Heart left ventricle (tissue), 16 donors: Measurements from ENCODE around the gene HSPA14. TPM values are rescaled to one million over a fixed set of nuclear protein-coding genes. Genes with fewer than 3 reads are reported as not detected.
"Not testable (repeated sequence)": the region's sequence is repeated elsewhere in the genome, so short reads cannot be mapped to it uniquely, and the experiment has no call there.

Experiments
- ATAC-seq, 4 donors: fragments of 200-7000 bp; cut with Tn5 transposase; one replicate each; pipeline ENCODE4 v1.9.1; 2020 to 2022; ENCODE audit warnings: moderate library complexity in 4 of 4, mild to moderate bottlenecking in 3 of 4, moderate number of reproducible peaks in 1 of 4
- DNase-seq, 5 donors: peaks; one replicate each; pipeline ENCODE4 v3.0.0-alpha.2; 2020
- H3K27ac ChIP-seq, 12 donors: fragments of 200-600 bp; sonication (generic) in 4 of 12; one replicate each; pipeline versions ENCODE4 v1.5.0 to v1.8.0; 2016 to 2022; ENCODE audit warnings: mild to moderate bottlenecking in 2 of 12
- H3K27me3 ChIP-seq, 9 donors: fragments of 200-600 bp; sonication (generic) in 2 of 9; one replicate each; pipeline versions ENCODE4 v1.5.1 to v1.8.0; 2016 to 2022; ENCODE audit warnings: mild to moderate bottlenecking in 3 of 9
- H3K36me3 ChIP-seq, 9 donors: fragments of 200-600 bp; sonication (generic) in 2 of 9; one replicate each; pipeline versions ENCODE4 v1.5.0 to v1.8.0; 2018 to 2022; ENCODE audit warnings: mild to moderate bottlenecking in 2 of 9
- H3K4me1 ChIP-seq, 12 donors: fragments of 200-600 bp; sonication (generic) in 4 of 12; one replicate each; pipeline versions ENCODE4 v1.5.0 to v1.8.0; 2016 to 2022; ENCODE audit warnings: mild to moderate bottlenecking in 3 of 12
- H3K4me3 ChIP-seq, 12 donors: fragments of 200-600 bp; sonication (generic) in 4 of 12; one replicate each; pipeline versions ENCODE4 v1.5.0 to v1.8.0; 2017 to 2022; ENCODE audit warnings: mild to moderate bottlenecking in 9 of 12, moderate library complexity in 4 of 12
- H3K9me3 ChIP-seq, 12 donors: fragments of 200-600 bp; sonication (generic) in 4 of 12; one replicate each; pipeline versions ENCODE4 v1.5.0 to v1.8.0; 2016 to 2022; ENCODE audit warnings: mild to moderate bottlenecking in 1 of 12
- CTCF ChIP-seq, 12 donors: fragments of 200-600 bp; sonication (generic) in 4 of 12; IDR thresholded peaks; one replicate each; pipeline versions ENCODE4 v1.5.0 to v1.8.0; 2018 to 2022; ENCODE audit warnings: antibody characterized with exemption in 12 of 12, mild to moderate bottlenecking in 5 of 12
- POLR2A ChIP-seq, 2 donors: fragments of 450-650 bp; IDR thresholded peaks; one replicate each; pipeline ENCODE4 v1.6.1; 2017; ENCODE audit warnings: antibody characterized with exemption in 2 of 2, mild to moderate bottlenecking in 2 of 2, moderate library complexity in 2 of 2
- WGBS, 4 donors: extraction: QIAGEN DNeasy Blood & Tissue Kit in 2 of 4; methylation state at CpG; one replicate each; pipeline versions ENCODE4 v1.1.5 to v1.1.7; 2013 to 2018; 5-methylcytosine and 5-hydroxymethylcytosine counted together
- intact Hi-C, 10 donors: fragments of 100-400 bp; cut with DNase I; formaldehyde crosslinking; loops; one replicate each; pipeline versions ENCODE4 v1.11.1 to v1.14.2; 2022
- polyA plus RNA-seq, 2 donors: library from polyadenylated mRNA; stranded (reverse); fragments of 200-250 nt; gene quantifications; one replicate each; pipeline ENCODE4 v1.2.3, GENCODE V29; 2013
- total RNA-seq, 9 donors: library from RNA; depleted of rRNA in 2 of 9; stranded (reverse); fragments of >200 nt in 2 of 9; fragmentation: NEBNext Ultra II Directional in 3 of 9; extraction: Animal tissue kit (Norgen Biotek cat#: 25700) in 3 of 9; gene quantifications; one replicate each; pipeline versions ENCODE4 v1.1.0 to v1.2.4, GENCODE V29; 2016 to 2023
- donor health status: ischemic (EF 13 %, LVEDD 7.1; RV severe dilation, severe dysfunction).
- donor health status: healthy with polysubstance abuse.
- donor health status: DM: no; HTN: yes; CAD: no.
- donor health status: DM: no; HTN: no; CAD: no.
- donor health status: ischemic (EF 25% LVEDD 6.9; RV normal size, moderate dysfunction).
- donor health status: ischemic (EF 25% LVEDD 5.7; RV mildly dilated, moderate dysfunction).
- donor health status: healthy.
- donor health status: DM: yes; HTN: yes; CAD: no.
- donor health status: ischemic (EF 35%, LVEDD 5.7; RV mildly dilated, moderate dysfunction).
- donor health status: nonischemic (EF 11% LVEDD 7.7; RV severe dilation, severe dysfunction).
- donor health status: DM: yes; HTN: yes; CAD: no.
- donor health status: PGD.
- donor health status: ischemic (EF 29% LVEDD 5.4; RV normal size, mild dysfunction).
- donor health status: nonischemic (EF 23%, LVEDD 6.1; RV moderate dilation, normal function).

Gene HSPA14
- total and polyA plus RNA-seq, 11 donors = 6.2 to 16.9 (median 8.3) TPM

- Histone ChIP-seq H3K9me3 (peaks cover 0 to 4% (median 0%) of the 10 kb centered on the region in 12 donors), H3K4me3 (no peak overlapping the region), H3K27me3 (no peaks in the 10 kb centered on the region), H3K4me1 (peaks cover 0 to 11% (median 0%) of the 10 kb centered on the region in 12 donors), H3K36me3 (peaks cover 0 to 54% (median 37%) of the 10 kb centered on the region in 9 donors), H3K27ac (no peak overlapping the region)
- TF ChIP-seq CTCF (IDR thresholded peaks at IDR 0.05) (no peak), POLR2A (IDR thresholded peaks at IDR 0.05) (no peak)
- no peak for ATAC-seq
- intact Hi-C loops = no loop called here
- DNase-seq = no peak
- 89 to 100% (median 91%) methylated on average over 1 of the region's 1 CpG for WGBS, 4 donors
Observed at GRCh38 chr10:14860791-14861190, 22.7 kb downstream of the HSPA14 start.

GRCh38 chr10:14864466-14864865, 26.4 kb downstream of the HSPA14 start:
- DNase-seq, H3K4me3 ChIP-seq, H3K27ac ChIP-seq, intact Hi-C loops, ATAC-seq, H3K9me3 ChIP-seq, H3K27me3 ChIP-seq, H3K4me1 ChIP-seq: not testable (repeated sequence)
- WGBS, 4 donors = 97 to 100% (median 98%) methylated on average over 6 of the region's 6 CpGs
- peaks cover 0 to 64% (median 44%) of the 10 kb centered on the region in 9 donors for H3K36me3 ChIP-seq

GRCh38 chr10:14864871-14865270, 26.8 kb downstream of the HSPA14 start:
- DNase-seq, H3K9me3 ChIP-seq, ATAC-seq, H3K4me1 ChIP-seq, H3K4me3 ChIP-seq, H3K27ac ChIP-seq, H3K27me3 ChIP-seq, intact Hi-C loops: not testable (repeated sequence)
- peaks cover 0 to 68% (median 48%) of the 10 kb centered on the region in 9 donors for H3K36me3 ChIP-seq
- WGBS, 4 donors = 98 to 100% (median 100%) methylated on average over 3 of the region's 3 CpGs

DNA sequence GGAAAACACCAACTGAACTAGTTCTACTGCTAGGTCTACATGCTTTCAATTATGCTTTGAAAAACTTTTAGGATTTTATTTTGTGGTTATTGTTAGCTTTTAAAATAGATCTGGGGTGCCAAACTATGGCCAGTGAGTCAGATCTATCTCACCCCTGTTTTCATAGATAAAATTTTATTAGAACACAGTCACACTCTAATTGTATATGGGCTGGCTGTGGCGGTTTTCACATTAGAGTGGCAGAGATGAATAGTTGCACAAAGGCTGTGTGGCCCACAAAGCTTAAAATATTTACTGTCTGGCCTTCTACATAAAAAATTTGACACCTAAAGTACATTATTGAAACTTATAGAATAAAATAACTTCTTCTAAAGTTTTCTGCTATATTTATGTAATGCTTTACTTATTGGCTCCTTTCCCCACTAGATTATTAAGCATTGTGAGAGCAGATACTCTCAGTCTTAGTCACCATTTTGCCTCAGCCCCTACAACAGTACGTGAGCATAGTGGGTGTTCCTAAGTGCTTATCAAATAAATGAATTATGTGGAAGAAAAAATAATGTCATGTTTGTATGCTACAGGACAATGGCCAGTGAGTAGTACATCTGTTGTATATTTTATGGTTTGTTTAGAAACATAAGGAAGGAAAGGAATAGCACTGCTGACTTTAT, 35.1 kb downstream of the HSPA14 start:
- Histone ChIP-seq H3K36me3 (peaks cover 0 to 38% (median 31%) of the 10 kb centered on the region in 9 donors), H3K9me3 (no peaks in the 10 kb centered on the region), H3K4me3 (no peak overlapping the region), H3K27me3 (no peaks in the 10 kb centered on the region), H3K27ac (no peak overlapping the region), H3K4me1 (peaks cover 0 to 29% (median 15%) of the 10 kb centered on the region in 12 donors)
- DNase-seq (no peak), ATAC-seq (no peak)
- TF ChIP-seq CTCF (IDR thresholded peaks at IDR 0.05) (no peak), POLR2A (IDR thresholded peaks at IDR 0.05) (no peak)
- WGBS, 4 donors = 78 to 84% (median 83%) methylated on average over 2 of the region's 2 CpGs
- intact Hi-C loops = loop anchor here in 1 of 10 donors (10.0 kb wide), 1 partner anchor 222 kb away; the partner anchor contains the start of gene RPP38

GRCh38 chr10:14875941-14876340, 37.8 kb downstream of the HSPA14 start:
- H3K27ac ChIP-seq = peak overlapping the region in 9 of 12 donors; percentile 96 to 99 (median 97)
- 94 to 96% (median 95%) methylated on average over 12 of the region's 12 CpGs for WGBS, 4 donors

More at GRCh38 chr10:14875941-14876340, 37.8 kb downstream of the HSPA14 start:
- Histone ChIP-seq H3K36me3 (peaks cover 0 to 11% (median 5%) of the 10 kb centered on the region in 9 donors), H3K4me1 (peaks cover 0 to 36% (median 22%) of the 10 kb centered on the region in 12 donors), H3K9me3 (no peaks in the 10 kb centered on the region), H3K4me3 (no peak overlapping the region), H3K27me3 (no peaks in the 10 kb centered on the region)
- ATAC-seq = no peak
- intact Hi-C loops = loop anchor here in 6 of 10 donors (2.0 to 10.0 kb wide), 6 partner anchors 34 to 219 kb away; partner anchors contain the start of genes CDNF (in 5 of the 6), HSPA14 (in 5 of the 6), MSANTD7 (in 5 of the 6) and DCLRE1C (in 2 of the 6)
- no peak for TF ChIP-seq CTCF (IDR thresholded peaks at IDR 0.05)
- no peak for DNase-seq
